Effector CD4-positive, alpha-beta T cell (primary cell): ENCODE data around the gene GGN.
"Not testable (repeated sequence)": the region's sequence is repeated elsewhere in the genome, so short reads cannot be mapped to it uniquely, and the experiment has no call there.

Experiments
- DNase-seq: peaks from one replicate; pipeline ENCODE4 v3.0.0-alpha.2; 2020

Gene GGN

GRCh38 chr19:38360839-38361631 lies 26.8 kb downstream of the GGN start:
- DNase-seq = no peak

GRCh38 chr19:38360351-38360750 lies 27.5 kb downstream of the GGN start:
- no peak for DNase-seq

GRCh38 chr19:38359242-38360021 lies 28.4 kb downstream of the GGN start:
- DNase-seq = no peak

- no peak for DNase-seq
These were observed 29.8 kb downstream of the GGN start for GRCh38 chr19:38358071-38358470.

- DNase-seq = no peak
These were observed 31.8 kb downstream of the GGN start for GRCh38 chr19:38355728-38356725.

- no peak for DNase-seq
These were observed 35.2 kb downstream of the GGN start for GRCh38 chr19:38352611-38353010.

GRCh38 chr19:38351865-38352395 lies 35.9 kb downstream of the GGN start:
- no peak for DNase-seq

GRCh38 chr19:38350883-38351282 lies 37.0 kb downstream of the GGN start:
- DNase-seq = no peak

- DNase-seq = no peak
These were observed 41.0 kb downstream of the GGN start for GRCh38 chr19:38346837-38347236.

GRCh38 chr19:38340927-38341326 lies 46.9 kb downstream of the GGN start:
- no peak for DNase-seq

GRCh38 chr19:38339011-38339410 lies 48.8 kb downstream of the GGN start:
- not testable (repeated sequence) for DNase-seq

GRCh38 chr19:38337360-38337653 lies 50.5 kb downstream of the GGN start:
- no peak for DNase-seq

GRCh38 chr19:38336638-38337359 lies 51.0 kb downstream of the GGN start:
- peak; percentile 91 for DNase-seq

- peak; percentile 90 for DNase-seq
These were observed 51.7 kb downstream of the GGN start for GRCh38 chr19:38335949-38336637.
